Transverse colon (tissue), 4 donors: ENCODE data around the gene TNIP3. TPM values are rescaled to one million over a fixed set of nuclear protein-coding genes. Genes with fewer than 3 reads are reported as not detected.

ENCODE experiments used
- DNase-seq: peaks from one replicate; pipeline ENCODE4 v3.0.0-alpha.2; 2019
- H3K27ac ChIP-seq, 4 donors: fragments of 200-600 bp; sonication (generic); 2 replicates each; pipeline ENCODE4 v1.5.1; 2016 to 2018; ENCODE audit warnings: inconsistent platforms in 4 of 4
- H3K27me3 ChIP-seq: fragments of 200-600 bp; sonication (generic); 2 replicates; pipeline ENCODE4 v1.5.1; 2017; ENCODE audit warnings: inconsistent platforms
- H3K36me3 ChIP-seq, 4 donors: fragments of 200-600 bp; sonication (generic); 2 replicates each; pipeline ENCODE4 v1.5.1; 2017 to 2019; ENCODE audit warnings: inconsistent platforms in 4 of 4
- H3K4me1 ChIP-seq, 4 donors: fragments of 200-600 bp; sonication (generic); 2 replicates each; pipeline ENCODE4 v1.5.1; 2017 to 2020; ENCODE audit warnings: inconsistent platforms in 4 of 4
- H3K4me3 ChIP-seq, 4 donors: fragments of 200-600 bp; sonication (generic); 1 replicate in 1 of 4; 2 replicates in 3 of 4; pipeline versions ENCODE4 v1.5.1 to v1.6.1; 2017 to 2019; ENCODE audit warnings: inconsistent platforms in 4 of 4
- H3K9me3 ChIP-seq, 2 donors: fragments of 200-600 bp; sonication (generic); 2 replicates each; pipeline ENCODE4 v1.5.1; 2017 to 2019; ENCODE audit warnings: inconsistent platforms in 2 of 2
- EP300 ChIP-seq: sonication (generic); formaldehyde crosslinking; IDR thresholded peaks from one replicate; pipeline ENCODE4 v1.6.1; 2017; ENCODE audit warnings: antibody characterized with exemption, low read depth
- POLR2A ChIP-seq: fragments of 450-650 bp; IDR thresholded peaks from one replicate; pipeline ENCODE4 v1.6.1; 2016; ENCODE audit warnings: antibody characterized with exemption, mild to moderate bottlenecking, moderate library complexity
- POLR2AphosphoS5 ChIP-seq, 3 donors: sonication (generic); formaldehyde crosslinking; IDR thresholded peaks; one replicate each; pipeline ENCODE4 v1.6.1; 2016; ENCODE audit warnings: antibody characterized with exemption in 3 of 3
- WGBS, 2 donors: methylation state at CpG; one replicate each; pipeline ENCODE4 v1.1.5; 2018; ENCODE audit warnings: low coverage in 1 of 2; 5-methylcytosine and 5-hydroxymethylcytosine counted together
- in situ Hi-C, 4 donors: fragments of 200-750 bp; cut with MboI; loops; one replicate each; pipeline versions ENCODE4 v1.15.0 to v1.15.1; 2017; ENCODE audit warnings: low sequenced_read_pairs in 3 of 4, low pct_ligation_motif_present in 1 of 4, low pct_unique_long_range_greater_than_20kb in 1 of 4
- intact Hi-C: fragments of 100-400 bp; cut with DNase I; formaldehyde crosslinking; loops from one replicate; pipeline ENCODE4 v1.15.1; 2023; ENCODE audit warnings: low total_unique reads
- total RNA-seq, 4 donors: library from RNA; depleted of rRNA; stranded (reverse); fragments of >200 nt; gene quantifications; one replicate each; pipeline ENCODE4 v1.1.0, GENCODE V29; 2016
- TF ChIP-seq, protein P1 (sequence below), 5 experiments: fragments of 200-600 bp in 3 of 5; fragments of 450-650 bp in 2 of 5; sonication (generic) in 3 of 5; IDR thresholded peaks; 1 replicate in 2 of 5; 2 replicates in 3 of 5; pipeline ENCODE4 v1.5.1; 2016 to 2017; ENCODE audit warnings: antibody characterized with exemption in 5 of 5, inconsistent platforms in 3 of 5, mild to moderate bottlenecking in 2 of 5, moderate library complexity in 1 of 5

The TNIP3 gene
- total RNA-seq, 4 donors from 2014 or later: 0.41 to 1.8 (median 0.79) TPM; not detected in 1

DNA sequence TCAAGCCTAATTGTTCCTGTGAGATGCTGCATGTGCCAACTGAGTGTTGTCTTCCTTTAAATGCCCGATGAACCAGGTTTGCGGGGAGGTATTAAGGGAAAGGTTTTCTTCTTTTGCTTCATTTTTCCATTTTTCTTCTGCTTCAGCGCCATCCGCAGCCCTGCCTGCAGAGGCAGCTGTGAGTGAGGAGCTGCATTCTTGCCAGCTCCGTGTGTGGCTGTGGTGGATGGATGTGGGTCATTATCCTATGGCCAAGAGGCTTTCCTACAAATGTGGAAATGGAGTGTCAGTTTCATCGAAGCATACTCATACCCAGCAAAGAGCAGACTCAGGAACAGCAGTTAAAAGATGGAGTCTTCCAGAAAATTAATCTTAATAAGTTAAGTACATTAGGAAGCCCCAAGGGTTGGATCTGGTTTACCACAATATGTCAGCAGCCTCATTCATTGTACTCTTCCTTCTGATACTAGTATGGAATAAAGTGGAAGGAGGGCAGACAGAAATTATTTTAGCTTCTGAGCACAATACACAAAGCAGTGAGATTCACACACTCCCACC lies 37.6 kb downstream of the TNIP3 start:
- Histone ChIP-seq H3K27me3 (no peaks in the 10 kb centered on the region), H3K9me3 (no peaks in the 10 kb centered on the region), H3K27ac (no peak overlapping the region), H3K4me3 (no peak overlapping the region), H3K36me3 (no peaks in the 10 kb centered on the region), H3K4me1 (no peaks in the 10 kb centered on the region)
- TF ChIP-seq POLR2AphosphoS5 (IDR thresholded peaks at IDR 0.05): no peak
- TF ChIP-seq EP300: no peak
- TF ChIP-seq, protein P1, sequence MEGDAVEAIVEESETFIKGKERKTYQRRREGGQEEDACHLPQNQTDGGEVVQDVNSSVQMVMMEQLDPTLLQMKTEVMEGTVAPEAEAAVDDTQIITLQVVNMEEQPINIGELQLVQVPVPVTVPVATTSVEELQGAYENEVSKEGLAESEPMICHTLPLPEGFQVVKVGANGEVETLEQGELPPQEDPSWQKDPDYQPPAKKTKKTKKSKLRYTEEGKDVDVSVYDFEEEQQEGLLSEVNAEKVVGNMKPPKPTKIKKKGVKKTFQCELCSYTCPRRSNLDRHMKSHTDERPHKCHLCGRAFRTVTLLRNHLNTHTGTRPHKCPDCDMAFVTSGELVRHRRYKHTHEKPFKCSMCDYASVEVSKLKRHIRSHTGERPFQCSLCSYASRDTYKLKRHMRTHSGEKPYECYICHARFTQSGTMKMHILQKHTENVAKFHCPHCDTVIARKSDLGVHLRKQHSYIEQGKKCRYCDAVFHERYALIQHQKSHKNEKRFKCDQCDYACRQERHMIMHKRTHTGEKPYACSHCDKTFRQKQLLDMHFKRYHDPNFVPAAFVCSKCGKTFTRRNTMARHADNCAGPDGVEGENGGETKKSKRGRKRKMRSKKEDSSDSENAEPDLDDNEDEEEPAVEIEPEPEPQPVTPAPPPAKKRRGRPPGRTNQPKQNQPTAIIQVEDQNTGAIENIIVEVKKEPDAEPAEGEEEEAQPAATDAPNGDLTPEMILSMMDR (IDR thresholded peaks at IDR 0.05): no peak
- no peak for TF ChIP-seq POLR2A
- no peak for DNase-seq
- intact Hi-C loops: no loop called here
- WGBS, 2 donors: 93 to 97% methylated on average over 4 to 6 of the region's 6 CpGs
- in situ Hi-C loops: no loop called here

DNA sequence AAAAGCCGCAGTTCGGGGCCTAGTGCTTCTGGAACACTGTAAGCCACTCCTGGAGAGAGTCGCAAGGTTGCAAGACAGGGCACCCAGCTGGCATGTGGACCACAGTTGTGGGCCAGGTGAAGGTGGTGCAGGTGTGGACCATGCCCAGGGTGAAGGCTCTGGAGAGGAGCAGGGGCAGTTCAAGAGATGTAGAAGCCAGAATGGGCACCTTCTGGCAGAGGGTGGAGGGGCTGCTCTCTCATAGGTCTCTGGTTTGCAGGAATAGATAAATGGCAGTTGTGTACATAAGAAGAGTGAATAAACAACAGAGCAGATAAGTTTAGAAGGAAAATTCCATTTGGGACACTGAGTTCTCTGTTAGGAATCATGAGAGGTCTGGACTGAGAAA lies 38.6 kb downstream of the TNIP3 start:
- Histone ChIP-seq H3K27me3 (no peaks in the 10 kb centered on the region), H3K27ac (no peak overlapping the region), H3K4me3 (no peak overlapping the region), H3K4me1 (no peaks in the 10 kb centered on the region), H3K9me3 (no peaks in the 10 kb centered on the region), H3K36me3 (no peaks in the 10 kb centered on the region)
- in situ Hi-C loops (no loop called here), intact Hi-C loops (no loop called here)
- DNase-seq: no peak
- WGBS, 2 donors: 94% methylated on average over 3 of the region's 3 CpGs; no CpG with 5 or more reads in 1 of the 2 donors
- TF ChIP-seq, protein P1 (IDR thresholded peaks at IDR 0.05): no peak
- TF ChIP-seq POLR2AphosphoS5 (IDR thresholded peaks at IDR 0.05): no peak
- no peak for TF ChIP-seq POLR2A
- TF ChIP-seq EP300: no peak

DNA sequence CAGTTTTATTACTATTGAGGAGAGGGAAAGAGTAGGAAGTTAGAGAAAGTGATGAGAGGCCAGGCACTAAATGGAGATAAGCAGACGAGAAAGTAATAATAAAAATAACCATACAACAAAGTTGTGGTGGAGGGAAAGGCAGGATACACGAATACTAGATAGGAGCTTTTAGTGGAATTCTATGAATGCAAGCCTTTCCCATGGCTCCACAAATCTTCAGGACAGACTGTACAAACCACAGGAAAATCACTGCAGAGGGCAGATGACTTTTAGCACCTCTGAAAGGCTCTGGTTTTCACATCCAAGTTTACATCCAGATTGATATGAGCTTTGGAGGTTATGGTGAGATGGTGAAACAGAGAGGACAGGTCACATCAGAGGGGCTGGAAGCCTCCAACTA lies 41.5 kb downstream of the TNIP3 start:
- H3K36me3 ChIP-seq: no peaks in the 10 kb centered on the region
- no peak for TF ChIP-seq POLR2A
- TF ChIP-seq, protein P1 (IDR thresholded peaks at IDR 0.05): no peak
- TF ChIP-seq POLR2AphosphoS5 (IDR thresholded peaks at IDR 0.05): no peak
- no peak for TF ChIP-seq EP300
- H3K4me3 ChIP-seq: no peak overlapping the region
- no peak for DNase-seq
- intact Hi-C loops: no loop called here
- in situ Hi-C loops: loop anchor here in 1 of 4 donors (25.0 kb wide), 1 partner anchor 960 kb away; no protein-coding TSS in a partner anchor
- no peaks in the 10 kb centered on the region for H3K27me3 ChIP-seq
- no peaks in the 10 kb centered on the region for H3K9me3 ChIP-seq
- no peaks in the 10 kb centered on the region for H3K4me1 ChIP-seq
- H3K27ac ChIP-seq: no peak overlapping the region
- WGBS, 2 donors: 63 to 67% methylated on average over 1 to 2 of the region's 2 CpGs

DNA sequence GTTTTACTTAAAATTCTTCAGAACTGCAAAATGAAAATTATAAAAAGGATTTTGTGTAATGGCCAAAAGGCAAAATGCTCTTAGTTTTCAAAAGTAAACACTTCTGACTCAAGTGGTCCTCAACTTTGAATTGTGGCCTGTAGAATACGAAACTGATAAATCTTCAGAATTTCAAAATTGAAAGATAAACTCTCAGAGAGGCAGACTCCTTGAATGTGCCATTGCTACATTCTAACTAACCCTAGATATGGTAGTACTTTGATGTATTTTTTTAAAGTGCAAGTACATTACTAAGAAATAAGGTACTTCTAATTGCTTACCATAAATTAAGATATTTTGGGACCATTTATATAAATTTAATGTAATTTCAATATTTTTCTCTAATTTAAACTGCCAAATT lies 44.4 kb downstream of the TNIP3 start:
- Histone ChIP-seq H3K4me3 (no peak overlapping the region), H3K36me3 (no peaks in the 10 kb centered on the region), H3K27me3 (no peaks in the 10 kb centered on the region), H3K4me1 (no peaks in the 10 kb centered on the region), H3K27ac (no peak overlapping the region), H3K9me3 (no peaks in the 10 kb centered on the region)
- no peak for DNase-seq
- no peak for TF ChIP-seq EP300
- TF ChIP-seq POLR2AphosphoS5 (IDR thresholded peaks at IDR 0.05): no peak
- TF ChIP-seq, protein P1 (IDR thresholded peaks at IDR 0.05): no peak
- no peak for TF ChIP-seq POLR2A
- WGBS, 2 donors: 83 to 86% methylated on average over 1 of the region's 1 CpG
- in situ Hi-C loops (loop anchor here in 1 of 4 donors (25.0 kb wide), 1 partner anchor 957 kb away; no protein-coding TSS in a partner anchor), intact Hi-C loops (no loop called here)
